Prostate gland (tissue), 2 donors: ENCODE results near the gene FBXW2.

ENCODE experiments used
- POLR2AphosphoS5 ChIP-seq: sonication (generic); formaldehyde crosslinking; IDR thresholded peaks from one replicate; pipeline ENCODE4 v1.6.1; 2017; ENCODE audit warnings: antibody characterized with exemption
- TF ChIP-seq, protein P1 (sequence below), 4 experiments: fragments of 200-600 bp in 2 of 4; fragments of 450-650 bp in 2 of 4; sonication (generic) in 2 of 4; IDR thresholded peaks; 1 replicate in 3 of 4; 2 replicates in 1 of 4; pipeline ENCODE4 v1.5.1; 2016 to 2019; ENCODE audit warnings: antibody characterized with exemption in 4 of 4, mild to moderate bottlenecking in 2 of 4, moderate library complexity in 2 of 4

GRCh38 chr9:120768247-120768646 lies 25.0 kb downstream of the FBXW2 start:
- TF ChIP-seq, protein P1, sequence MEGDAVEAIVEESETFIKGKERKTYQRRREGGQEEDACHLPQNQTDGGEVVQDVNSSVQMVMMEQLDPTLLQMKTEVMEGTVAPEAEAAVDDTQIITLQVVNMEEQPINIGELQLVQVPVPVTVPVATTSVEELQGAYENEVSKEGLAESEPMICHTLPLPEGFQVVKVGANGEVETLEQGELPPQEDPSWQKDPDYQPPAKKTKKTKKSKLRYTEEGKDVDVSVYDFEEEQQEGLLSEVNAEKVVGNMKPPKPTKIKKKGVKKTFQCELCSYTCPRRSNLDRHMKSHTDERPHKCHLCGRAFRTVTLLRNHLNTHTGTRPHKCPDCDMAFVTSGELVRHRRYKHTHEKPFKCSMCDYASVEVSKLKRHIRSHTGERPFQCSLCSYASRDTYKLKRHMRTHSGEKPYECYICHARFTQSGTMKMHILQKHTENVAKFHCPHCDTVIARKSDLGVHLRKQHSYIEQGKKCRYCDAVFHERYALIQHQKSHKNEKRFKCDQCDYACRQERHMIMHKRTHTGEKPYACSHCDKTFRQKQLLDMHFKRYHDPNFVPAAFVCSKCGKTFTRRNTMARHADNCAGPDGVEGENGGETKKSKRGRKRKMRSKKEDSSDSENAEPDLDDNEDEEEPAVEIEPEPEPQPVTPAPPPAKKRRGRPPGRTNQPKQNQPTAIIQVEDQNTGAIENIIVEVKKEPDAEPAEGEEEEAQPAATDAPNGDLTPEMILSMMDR (IDR thresholded peaks at IDR 0.05) = no peak
- no peak for TF ChIP-seq POLR2AphosphoS5
